HepG2 (cell line): ENCODE measurements around the gene ICAM3. TPM values are rescaled to one million over a fixed set of nuclear protein-coding genes. Genes with fewer than 3 reads are reported as not detected.

Experiments
- ATF3 ChIP-seq: sonication (generic); formaldehyde crosslinking; IDR thresholded peaks from 2 replicates; pipeline ENCODE4 v1.4.0; 2020; ENCODE audit warnings: missing genetic modification reagents
- BRCA1 ChIP-seq: sonication (generic); formaldehyde crosslinking; IDR thresholded peaks from 2 replicates; pipeline ENCODE4 v1.4.0; 2020; ENCODE audit warnings: missing genetic modification reagents
- HMGXB3 ChIP-seq: sonication (generic); formaldehyde crosslinking; IDR thresholded peaks from 2 replicates; pipeline ENCODE4 v1.4.0; 2020; ENCODE audit warnings: missing genetic modification reagents, borderline replicate concordance
- KAT8 ChIP-seq: IDR thresholded peaks from 2 replicates; pipeline ENCODE4 v1.6.1; 2016; ENCODE audit warnings: missing genetic modification reagents, missing compliant biosample characterization
- POGK ChIP-seq: sonication (generic); formaldehyde crosslinking; conservative IDR thresholded peaks from 2 replicates; pipeline ENCODE4 v1.8.0; 2022; ENCODE audit warnings: mild to moderate bottlenecking, moderate library complexity, missing genetic modification reagents
- RXRB ChIP-seq: IDR thresholded peaks from 2 replicates; pipeline ENCODE4 v1.6.1; 2016; ENCODE audit warnings: borderline replicate concordance, missing genetic modification reagents, missing compliant biosample characterization
- SALL1 ChIP-seq: sonication (generic); formaldehyde crosslinking; IDR thresholded peaks from 2 replicates; pipeline ENCODE4 v1.8.0; 2022; ENCODE audit warnings: mild to moderate bottlenecking, missing genetic modification reagents
- SAP130 ChIP-seq: IDR thresholded peaks from 2 replicates; pipeline ENCODE4 v1.6.1; 2016; ENCODE audit warnings: low read depth
- TEAD2 ChIP-seq: sonication (generic); formaldehyde crosslinking; IDR thresholded peaks from 2 replicates; pipeline ENCODE4 v1.9.0; 2021; ENCODE audit warnings: missing genetic modification reagents
- THAP8 ChIP-seq: sonication (generic); formaldehyde crosslinking; IDR thresholded peaks from 2 replicates; pipeline ENCODE4 v1.5.1; 2020; ENCODE audit warnings: missing genetic modification reagents, mild to moderate bottlenecking, borderline replicate concordance
- TRAFD1 ChIP-seq: sonication (generic); formaldehyde crosslinking; IDR thresholded peaks from 2 replicates; pipeline ENCODE4 v1.5.1; 2020; ENCODE audit warnings: missing genetic modification reagents, mild to moderate bottlenecking, borderline replicate concordance
- U2AF1 ChIP-seq: fragments of 200-400 bp; formaldehyde crosslinking; optimal IDR thresholded peaks from 2 replicates; pipeline ENCODE3; 2017; ENCODE audit warnings: mild to moderate bottlenecking, low read depth, low read length
- ZMAT3 ChIP-seq: sonication (generic); formaldehyde crosslinking; conservative IDR thresholded peaks from 2 replicates; pipeline ENCODE4 v1.7.0; 2021; ENCODE audit warnings: missing genetic modification reagents
- ZNF20 ChIP-seq: sonication (generic); formaldehyde crosslinking; IDR thresholded peaks from 2 replicates; pipeline ENCODE4 v1.4.0; 2020; ENCODE audit warnings: mild to moderate bottlenecking, moderate library complexity, missing genetic modification reagents
- ZNF24 ChIP-seq: fragments of 450-650 bp; IDR thresholded peaks from 2 replicates; pipeline ENCODE4 v1.6.1; 2017; ENCODE audit warnings: antibody characterized with exemption, mild to moderate bottlenecking
- ZNF329 ChIP-seq: sonication (generic); formaldehyde crosslinking; IDR thresholded peaks from 2 replicates; pipeline ENCODE4 v1.9.0; 2021; ENCODE audit warnings: low read depth, mild to moderate bottlenecking, missing genetic modification reagents
- ZNF552 ChIP-seq: sonication (generic); formaldehyde crosslinking; IDR thresholded peaks from 2 replicates; pipeline ENCODE4 v1.9.0; 2022; ENCODE audit warnings: missing genetic modification reagents, mild to moderate bottlenecking, borderline replicate concordance
- polyA plus RNA-seq, 8 experiments: library from polyadenylated mRNA; depleted of rRNA in 3 of 8; stranded (reverse) in 7 of 8; unstranded in 1 of 8; fragments of >200 nt; fragmentation: Illumina TruSeq in 4 of 8; extraction: Trizol in 4 of 8; gene quantifications; 2 replicates each; pipeline versions ENCODE4 v1.2.1 to v1.2.3, GENCODE V29; 2011 to 2016; ENCODE audit warnings: low read depth in 4 of 8, missing spikeins in 1 of 8, mixed read lengths in 1 of 8; ENCODE audit not compliant: insufficient read depth in 1 of 8
- total RNA-seq, 5 experiments: library from RNA; depleted of rRNA; stranded (reverse); fragments of >200 nt; fragmentation: Illumina TruSeq; extraction: Trizol; gene quantifications; 2 replicates each; pipeline ENCODE4 v1.2.3, GENCODE V29; 2016; ENCODE audit warnings: low read depth in 1 of 5

The ICAM3 gene
- total and polyA plus RNA-seq, 2 of the 13 experiments (the other 11 are each of a cell fraction or from before 2014, with no cell fraction given), result 14.1 to 21.0 TPM

- TF ChIP-seq RXRB (no peak), POGK (no peak), ZNF552 (CRISPR knock-in tag) (no peak), ZMAT3 (CRISPR knock-in tag) (peak; percentile 75; the same call in 1 of the 2 replicates), ZNF329 (CRISPR knock-in tag) (no peak), THAP8 (CRISPR knock-in tag) (no peak), HMGXB3 (CRISPR knock-in tag) (no peak), ZNF20 (CRISPR knock-in tag) (no peak), KAT8 (CRISPR knock-in tag) (peak; percentile 54; the same call in 1 of the 2 replicates), ATF3 (CRISPR knock-in tag) (no peak), BRCA1 (CRISPR knock-in tag) (no peak), SALL1 (CRISPR knock-in tag) (peak; percentile 52; the same call in 1 of the 2 replicates), SAP130 (peak; percentile 98), ZNF24 (no peak), TEAD2 (CRISPR knock-in tag) (no peak), U2AF1 (no peak), TRAFD1 (CRISPR knock-in tag) (peak; percentile 48; the same call in 1 of the 2 replicates)
Measured at GRCh38 chr19:10334588-10335351, 4.7 kb downstream of the ICAM3 start (continued).
